22Rv1 (cell line): ENCODE measurements around the gene IL31RA.

Experiments used
- CTCF ChIP-seq: fragments of 450-650 bp; IDR thresholded peaks from 2 replicates; pipeline ENCODE4 v1.5.1; 2017; ENCODE audit warnings: mild to moderate bottlenecking
- ZFX ChIP-seq: fragments of 450-650 bp; IDR thresholded peaks from 2 replicates; pipeline ENCODE4 v1.6.1; 2017; ENCODE audit warnings: antibody characterized with exemption, borderline replicate concordance

- TF ChIP-seq CTCF, result no peak
- no peak for TF ChIP-seq ZFX
Observed at GRCh38 chr5:55925712-55926111, 74.6 kb downstream of the IL31RA start.
